ENCODE data around the gene ADAM10.

Gene ADAM10

DNA sequence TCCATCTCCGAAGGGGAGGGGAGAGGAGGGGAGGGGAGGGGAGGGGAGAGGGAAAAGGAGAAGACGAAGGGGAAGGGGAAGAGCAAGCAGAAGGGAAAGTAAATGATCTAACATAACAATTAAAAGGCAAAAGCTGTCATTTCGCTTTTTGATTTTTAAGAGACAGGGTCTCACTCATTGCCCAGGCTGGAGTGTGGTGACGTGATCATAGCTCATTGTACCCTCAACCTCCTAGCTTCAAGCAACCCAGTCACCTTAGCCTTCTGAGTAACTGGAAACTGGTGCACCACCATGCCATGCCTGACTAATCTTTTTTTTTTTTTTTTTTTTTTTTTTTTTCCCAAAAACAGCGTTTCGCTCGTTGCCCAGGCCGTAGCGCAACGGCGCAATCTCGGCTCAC is 22.6 kb downstream of the ADAM10 start:
- H3K4me2 ChIP-seq (ENCODE audit: low read depth, low read length, poor library complexity, severe bottlenecking): no peak overlapping the region
- H3K27me3 ChIP-seq (ENCODE audit: insufficient read depth, low read length, poor library complexity, severe bottlenecking): no peaks in the 10 kb centered on the region
- peaks cover 100% of the 10 kb centered on the region for H3K79me2 ChIP-seq (ENCODE audit: insufficient read depth, low read length)
- no peaks in the 10 kb centered on the region for H3K9me2 ChIP-seq (replicated peaks; ENCODE audit: low read depth, low read length)
- peaks cover 11% of the 10 kb centered on the region; the same call in 1 of the 2 replicates for H3K36me3 ChIP-seq (ENCODE audit: insufficient read depth, low read length)
- H3K4me1 ChIP-seq (ENCODE audit: insufficient read depth, low read length, poor library complexity, severe bottlenecking): peaks cover 16% of the 10 kb centered on the region
- no peaks in the 10 kb centered on the region for H3K9me3 ChIP-seq (ENCODE audit: insufficient read depth, low read depth, low read length)
- H3K4me3 ChIP-seq (ENCODE audit: low read length, poor library complexity, severe bottlenecking): no peak overlapping the region
- H4K20me1 ChIP-seq (ENCODE audit: insufficient read depth, low read length, poor library complexity, severe bottlenecking): peaks cover 70% of the 10 kb centered on the region
- TF ChIP-seq, protein P1, sequence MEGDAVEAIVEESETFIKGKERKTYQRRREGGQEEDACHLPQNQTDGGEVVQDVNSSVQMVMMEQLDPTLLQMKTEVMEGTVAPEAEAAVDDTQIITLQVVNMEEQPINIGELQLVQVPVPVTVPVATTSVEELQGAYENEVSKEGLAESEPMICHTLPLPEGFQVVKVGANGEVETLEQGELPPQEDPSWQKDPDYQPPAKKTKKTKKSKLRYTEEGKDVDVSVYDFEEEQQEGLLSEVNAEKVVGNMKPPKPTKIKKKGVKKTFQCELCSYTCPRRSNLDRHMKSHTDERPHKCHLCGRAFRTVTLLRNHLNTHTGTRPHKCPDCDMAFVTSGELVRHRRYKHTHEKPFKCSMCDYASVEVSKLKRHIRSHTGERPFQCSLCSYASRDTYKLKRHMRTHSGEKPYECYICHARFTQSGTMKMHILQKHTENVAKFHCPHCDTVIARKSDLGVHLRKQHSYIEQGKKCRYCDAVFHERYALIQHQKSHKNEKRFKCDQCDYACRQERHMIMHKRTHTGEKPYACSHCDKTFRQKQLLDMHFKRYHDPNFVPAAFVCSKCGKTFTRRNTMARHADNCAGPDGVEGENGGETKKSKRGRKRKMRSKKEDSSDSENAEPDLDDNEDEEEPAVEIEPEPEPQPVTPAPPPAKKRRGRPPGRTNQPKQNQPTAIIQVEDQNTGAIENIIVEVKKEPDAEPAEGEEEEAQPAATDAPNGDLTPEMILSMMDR (conservative IDR thresholded peaks at IDR 0.05; ENCODE audit: low read length): no peak
- no peak for TF ChIP-seq EZH2phosphoT487 (IDR thresholded peaks at IDR 0.05; ENCODE audit: borderline replicate concordance)
- H2AFZ ChIP-seq (ENCODE audit: low read length): no peak overlapping the region
- H3F3A ChIP-seq (ENCODE audit: low read depth): 0 out of 2 replicates have a peak, but pooled peaks cover 5% of the 10 kb centered on the region
- no peak overlapping the region for H3K9ac ChIP-seq (ENCODE audit: low read depth, low read length, poor library complexity, severe bottlenecking)

DNA sequence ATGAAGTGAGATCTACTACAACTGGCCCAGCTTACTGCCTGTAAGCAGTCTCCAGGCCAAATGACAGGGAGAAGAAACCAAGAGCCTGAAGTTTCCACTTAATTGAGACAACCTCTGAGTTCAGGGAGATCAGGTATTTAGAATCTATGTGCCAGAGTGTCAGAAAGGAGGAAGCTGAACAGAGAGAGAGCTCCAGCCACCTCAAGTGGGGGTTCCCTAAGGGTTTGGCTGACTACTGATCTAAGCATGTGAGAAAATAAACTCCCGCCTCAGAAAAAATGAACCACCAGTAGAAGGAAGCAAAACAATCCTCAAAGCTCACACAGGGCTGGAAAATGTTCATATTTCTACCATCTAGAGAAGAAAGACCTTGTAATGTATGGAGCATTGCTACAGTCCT is 25.0 kb downstream of the ADAM10 start:
- Histone ChIP-seq H3F3A (ENCODE audit: low read depth) (0 out of 2 replicates have a peak, but pooled peaks cover 5% of the 10 kb centered on the region), H3K36me3 (ENCODE audit: insufficient read depth, low read length) (peaks cover 7% of the 10 kb centered on the region; the same call in 1 of the 2 replicates), H3K27me3 (ENCODE audit: insufficient read depth, low read length, poor library complexity, severe bottlenecking) (no peaks in the 10 kb centered on the region), H2AFZ (ENCODE audit: low read length) (no peak overlapping the region), H3K4me3 (ENCODE audit: low read length, poor library complexity, severe bottlenecking) (no peak overlapping the region), H3K4me2 (ENCODE audit: low read depth, low read length, poor library complexity, severe bottlenecking) (no peak overlapping the region), H3K4me1 (ENCODE audit: insufficient read depth, low read length, poor library complexity, severe bottlenecking) (peaks cover 13% of the 10 kb centered on the region), H3K9me3 (ENCODE audit: insufficient read depth, low read depth, low read length) (no peaks in the 10 kb centered on the region), H3K9me2 (replicated peaks; ENCODE audit: low read depth, low read length) (no peaks in the 10 kb centered on the region), H4K20me1 (ENCODE audit: insufficient read depth, low read length, poor library complexity, severe bottlenecking) (peaks cover 71% of the 10 kb centered on the region), H3K9ac (ENCODE audit: low read depth, low read length, poor library complexity, severe bottlenecking) (no peak overlapping the region), H3K79me2 (ENCODE audit: insufficient read depth, low read length) (peaks cover 99% of the 10 kb centered on the region)
- TF ChIP-seq, protein P1 (conservative IDR thresholded peaks at IDR 0.05; ENCODE audit: low read length): no peak
- TF ChIP-seq EZH2phosphoT487 (IDR thresholded peaks at IDR 0.05; ENCODE audit: borderline replicate concordance): no peak

DNA sequence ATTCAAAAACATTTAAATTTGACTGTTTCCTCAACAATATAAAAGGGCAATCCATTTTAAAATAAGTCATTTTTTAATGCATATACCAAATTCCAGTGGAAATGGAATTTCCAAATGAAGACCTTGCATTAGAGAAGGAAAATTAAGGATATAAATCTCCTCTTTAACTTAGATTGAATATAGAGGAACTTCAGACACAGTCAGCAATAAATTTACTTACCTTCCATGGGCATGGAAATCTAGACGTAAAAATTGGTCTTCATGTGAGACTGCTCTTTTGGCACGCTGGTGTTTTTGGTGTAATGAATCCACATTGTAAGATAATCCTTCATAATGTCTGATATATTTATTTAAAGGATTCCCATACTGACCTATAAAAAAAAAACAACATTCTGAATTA is 32.1 kb downstream of the ADAM10 start:
- H3K4me2 ChIP-seq (ENCODE audit: low read depth, low read length, poor library complexity, severe bottlenecking): no peak overlapping the region
- peaks cover 96% of the 10 kb centered on the region for H3K79me2 ChIP-seq (ENCODE audit: insufficient read depth, low read length)
- TF ChIP-seq EZH2phosphoT487 (IDR thresholded peaks at IDR 0.05; ENCODE audit: borderline replicate concordance): no peak
- TF ChIP-seq, protein P1 (conservative IDR thresholded peaks at IDR 0.05; ENCODE audit: low read length): no peak
- no peaks in the 10 kb centered on the region for H3K9me3 ChIP-seq (ENCODE audit: insufficient read depth, low read depth, low read length)
- peaks cover 4% of the 10 kb centered on the region; the same call in 1 of the 2 replicates for H3F3A ChIP-seq (ENCODE audit: low read depth)
- no peaks in the 10 kb centered on the region for H3K4me1 ChIP-seq (ENCODE audit: insufficient read depth, low read length, poor library complexity, severe bottlenecking)
- no peak overlapping the region for H3K9ac ChIP-seq (ENCODE audit: low read depth, low read length, poor library complexity, severe bottlenecking)
- no peak overlapping the region for H2AFZ ChIP-seq (ENCODE audit: low read length)
- H4K20me1 ChIP-seq (ENCODE audit: insufficient read depth, low read length, poor library complexity, severe bottlenecking): peaks cover 46% of the 10 kb centered on the region
- no peak overlapping the region for H3K4me3 ChIP-seq (ENCODE audit: low read length, poor library complexity, severe bottlenecking)
- H3K9me2 ChIP-seq (replicated peaks; ENCODE audit: low read depth, low read length): no peaks in the 10 kb centered on the region
- H3K36me3 ChIP-seq (ENCODE audit: insufficient read depth, low read length): peaks cover 41% of the 10 kb centered on the region
- no peaks in the 10 kb centered on the region for H3K27me3 ChIP-seq (ENCODE audit: insufficient read depth, low read length, poor library complexity, severe bottlenecking)

Data from Loucy (cell line).